HepG2 (cell line): ENCODE measurements around the gene EXOC6B. TPM values are rescaled to one million over a fixed set of nuclear protein-coding genes. Genes with fewer than 3 reads are reported as not detected.

Source experiments
- ATAC-seq: fragments of 200-7000 bp; cut with Tn5 transposase; 3 replicates; pipeline ENCODE4 v1.9.1; 2020; ENCODE audit warnings: mild to moderate bottlenecking, moderate library complexity
- BruUV-seq: library from RNA; stranded (reverse); fragments of 400-500 nt; replicated peaks from 2 replicates; lab custom pipeline; 2021; lab: Mats Ljungman, UMichigan
- CTCF ChIA-PET: fragments of 300-600 bp; formaldehyde crosslinking; extraction: SDS; loops from one replicate; lab custom pipeline; 2021; ENCODE audit warnings: low total read pairs, inconsistent platforms, low intra/inter-chr PET ratio; lab: Yijun Ruan, JAX
- POLR2A ChIA-PET: fragments of 350-600 bp; sonication (Branson Sonifier 250); formaldehyde crosslinking; loops from one replicate; lab custom pipeline; 2020; ENCODE audit warnings: antibody characterized with exemption, inconsistent platforms; lab: Yijun Ruan, JAX
- DNase-seq: peaks from one replicate; pipeline ENCODE4 v3.0.0-alpha.2; 2015; ENCODE audit warnings: low spot score
- FAIRE-seq: peaks from 3 replicates; lab custom pipeline; 2011; peaks lifted over from hg19 to GRCh38; lab: Jason Lieb, UNC
- H2AFZ ChIP-seq: one replicate; pipeline ENCODE4 v1.6.1; 2011; ENCODE audit warnings: low read length, inconsistent platforms
- H3K27ac ChIP-seq: fragments of 300-600 bp; 3 replicates; pipeline ENCODE4 v1.8.0; 2011; ENCODE audit warnings: mixed run types, mild to moderate bottlenecking, mixed read lengths, low read length, inconsistent platforms; ENCODE audit not compliant: insufficient read depth; ENCODE audit errors: extremely low read length
- H3K27me3 ChIP-seq, 2 experiments: fragments of 200-600 bp in 1 of 2; 2 replicates in 1 of 2; 3 replicates in 1 of 2; pipeline versions ENCODE4 v1.6.0 to v1.8.0; 2011; ENCODE audit warnings: low read length in 2 of 2, mild to moderate bottlenecking in 2 of 2, moderate library complexity in 2 of 2, inconsistent platforms in 1 of 2; ENCODE audit not compliant: insufficient read depth in 2 of 2, control insufficient read depth in 1 of 2
- H3K36me3 ChIP-seq, 2 experiments: fragments of 200-600 bp in 1 of 2; replicated peaks in 1 of 2; 2 replicates in 1 of 2; 3 replicates in 1 of 2; pipeline versions ENCODE4 v1.5.1 to v1.8.0; 2011; ENCODE audit warnings: low read length in 2 of 2, inconsistent platforms in 1 of 2; ENCODE audit not compliant: insufficient read depth in 2 of 2, control insufficient read depth in 1 of 2
- H3K4me1 ChIP-seq: 2 replicates; pipeline ENCODE4 v1.5.1; 2012; ENCODE audit warnings: low read length, inconsistent platforms; ENCODE audit not compliant: insufficient read depth
- H3K4me2 ChIP-seq: 2 replicates; pipeline ENCODE4 v1.6.0; 2011; ENCODE audit warnings: low read depth, low read length, inconsistent platforms
- H3K4me3 ChIP-seq, 3 experiments: fragments of 200-600 bp in 1 of 3; sonication (generic), shearing (Covaris generic) in 1 of 3; replicated peaks in 1 of 3; 2 replicates each; pipeline ENCODE4 v1.5.1; 2011 to 2016; ENCODE audit warnings: low read length in 3 of 3, inconsistent platforms in 2 of 3, low read depth in 2 of 3, mild to moderate bottlenecking in 2 of 3, control low read depth in 1 of 3, mixed read lengths in 1 of 3; ENCODE audit not compliant: insufficient read depth in 1 of 3
- H3K79me2 ChIP-seq: one replicate; pipeline ENCODE4 v1.6.1; 2011; ENCODE audit warnings: low read length, inconsistent platforms; ENCODE audit not compliant: insufficient read depth
- H3K9ac ChIP-seq: 2 replicates; pipeline ENCODE4 v1.6.0; 2011; ENCODE audit warnings: mild to moderate bottlenecking, low read depth, low read length, inconsistent platforms; ENCODE audit not compliant: insufficient read depth
- H3K9me3 ChIP-seq: 2 replicates; pipeline ENCODE4 v1.5.1; 2012; ENCODE audit warnings: mild to moderate bottlenecking, low read length
- H4K20me1 ChIP-seq: 2 replicates; pipeline ENCODE4 v1.6.0; 2011; ENCODE audit warnings: inconsistent platforms, mild to moderate bottlenecking, low read length, moderate library complexity; ENCODE audit not compliant: insufficient read depth
- ATF3 ChIP-seq: sonication (generic); formaldehyde crosslinking; IDR thresholded peaks from 2 replicates; pipeline ENCODE4 v1.4.0; 2020; ENCODE audit warnings: missing genetic modification reagents
- MAFF ChIP-seq: IDR thresholded peaks from 2 replicates; pipeline ENCODE4 v1.6.1; 2011; ENCODE audit warnings: low read depth, low read length, improper control_type of control experiment
- MLX ChIP-seq: IDR thresholded peaks from 2 replicates; pipeline ENCODE4 v1.6.1; 2016
- MXI1 ChIP-seq: IDR thresholded peaks from 3 replicates; pipeline ENCODE4 v1.6.1; 2012; ENCODE audit warnings: low read depth, low read length, inconsistent platforms, borderline replicate concordance
- NCOR1 ChIP-seq: fragments of 200-600 bp; sonication (generic); IDR thresholded peaks from 2 replicates; pipeline ENCODE4 v1.7.0; 2017; ENCODE audit warnings: antibody characterized with exemption, low read length, borderline replicate concordance
- PHF20 ChIP-seq: sonication (generic); formaldehyde crosslinking; IDR thresholded peaks from 2 replicates; pipeline ENCODE4 v1.5.0; 2020; ENCODE audit warnings: mild to moderate bottlenecking, missing genetic modification reagents
- SKI ChIP-seq: fragments of 450-650 bp; IDR thresholded peaks from one replicate; pipeline ENCODE4 v1.6.1; 2018; ENCODE audit warnings: mild to moderate bottlenecking; ENCODE audit not compliant: partially characterized antibody
- SKIL ChIP-seq: sonication (generic); formaldehyde crosslinking; IDR thresholded peaks from 2 replicates; pipeline ENCODE4 v1.8.0; 2022; ENCODE audit warnings: missing genetic modification reagents, mild to moderate bottlenecking, moderate library complexity, borderline replicate concordance
- SP2 ChIP-seq: sonication (generic); formaldehyde crosslinking; IDR thresholded peaks from 2 replicates; pipeline ENCODE4 v1.5.1; 2020; ENCODE audit warnings: mild to moderate bottlenecking, missing genetic modification reagents
- SRY ChIP-seq: sonication (generic); formaldehyde crosslinking; IDR thresholded peaks from 2 replicates; pipeline ENCODE4 v1.8.0; 2022; ENCODE audit warnings: mild to moderate bottlenecking, missing genetic modification reagents
- SSRP1 ChIP-seq: IDR thresholded peaks from 2 replicates; pipeline ENCODE4 v1.6.1; 2016; ENCODE audit warnings: control low read depth
- TGIF2 ChIP-seq: IDR thresholded peaks from 2 replicates; pipeline ENCODE4 v1.6.1; 2016; ENCODE audit warnings: control low read depth, missing compliant biosample characterization
- ZBTB1 ChIP-seq: sonication (generic); formaldehyde crosslinking; IDR thresholded peaks from 2 replicates; pipeline ENCODE4 v1.4.0; 2020; ENCODE audit warnings: missing genetic modification reagents, borderline replicate concordance
- ZEB1 ChIP-seq: IDR thresholded peaks from 2 replicates; pipeline ENCODE4 v1.6.1; 2012; ENCODE audit warnings: mild to moderate bottlenecking, low read depth, inconsistent platforms; ENCODE audit not compliant: insufficient replicate concordance
- ZFP82 ChIP-seq: sonication (generic); formaldehyde crosslinking; IDR thresholded peaks from 2 replicates; pipeline ENCODE4 v1.5.1; 2020; ENCODE audit warnings: mild to moderate bottlenecking, missing genetic modification reagents, borderline replicate concordance
- ZNF234 ChIP-seq: sonication (generic); formaldehyde crosslinking; conservative IDR thresholded peaks from 2 replicates; pipeline ENCODE4 v1.5.1; 2020; ENCODE audit warnings: mild to moderate bottlenecking, missing genetic modification reagents
- WGBS: methylation state at CpG from one replicate; pipeline ENCODE4 v1.1.6; 2017; ENCODE audit warnings: low lambda C conversion rate; 5-methylcytosine and 5-hydroxymethylcytosine counted together
- in situ Hi-C: cut with HindIII; loops from 2 replicates; pipeline ENCODE4 v1.10.0; 2017; ENCODE audit warnings: low pct_unique_long_range_greater_than_20kb; ENCODE audit not compliant: extremely low pct_ligation_motif_present
- intact Hi-C: fragments of 100-400 bp; cut with micrococcal nuclease; formaldehyde crosslinking; loops from one replicate; pipeline ENCODE4 v1.10.0; 2022; ENCODE audit not compliant: unreplicated experiment
- polyA plus RNA-seq, 8 experiments: library from polyadenylated mRNA; depleted of rRNA in 3 of 8; stranded (reverse) in 7 of 8; unstranded in 1 of 8; fragments of >200 nt; fragmentation: Illumina TruSeq in 4 of 8; extraction: Trizol in 4 of 8; gene quantifications; 2 replicates each; pipeline versions ENCODE4 v1.2.1 to v1.2.3, GENCODE V29; 2011 to 2016; ENCODE audit warnings: low read depth in 4 of 8, missing spikeins in 1 of 8, mixed read lengths in 1 of 8; ENCODE audit not compliant: insufficient read depth in 1 of 8
- total RNA-seq, 5 experiments: library from RNA; depleted of rRNA; stranded (reverse); fragments of >200 nt; fragmentation: Illumina TruSeq; extraction: Trizol; gene quantifications; 2 replicates each; pipeline ENCODE4 v1.2.3, GENCODE V29; 2016; ENCODE audit warnings: low read depth in 1 of 5
- TF ChIP-seq, protein P1 (sequence below): sonication (generic); formaldehyde crosslinking; IDR thresholded peaks from 2 replicates; pipeline ENCODE4 v1.4.0; 2020; ENCODE audit warnings: missing genetic modification reagents, low read depth, mild to moderate bottlenecking, borderline replicate concordance
- TF ChIP-seq, protein P2 (sequence below): sonication (generic); formaldehyde crosslinking; IDR thresholded peaks from 2 replicates; pipeline ENCODE4 v1.5.0; 2020; ENCODE audit warnings: missing genetic modification reagents, mild to moderate bottlenecking, borderline replicate concordance
- TF ChIP-seq, protein P3 (sequence below): sonication (generic); formaldehyde crosslinking; IDR thresholded peaks from 2 replicates; pipeline ENCODE4 v1.9.0; 2021; ENCODE audit warnings: missing genetic modification reagents, mild to moderate bottlenecking, borderline replicate concordance

Gene EXOC6B
- total and polyA plus RNA-seq, 2 of the 13 experiments (the other 11 are each of a cell fraction or from before 2014, with no cell fraction given): 9.1 to 15.9 TPM

DNA sequence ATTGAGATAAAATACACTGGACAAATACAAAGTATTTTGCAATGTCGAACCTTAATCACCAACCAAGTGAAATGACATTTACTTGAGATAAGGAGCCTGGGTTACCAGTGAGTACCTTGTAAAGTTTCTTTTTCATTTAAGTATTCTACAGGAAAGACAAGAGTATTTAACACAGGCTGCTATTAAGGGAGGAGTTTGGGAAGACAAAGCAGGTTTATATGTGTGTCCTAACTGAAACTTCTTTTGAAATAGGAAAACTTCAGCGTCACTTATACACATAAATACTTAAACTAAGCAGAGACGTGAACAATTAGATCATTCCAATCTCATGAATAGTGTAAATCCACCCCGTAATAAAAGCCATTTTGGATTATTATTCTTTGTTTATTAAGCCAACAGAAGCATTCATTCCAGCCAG lies 551.4 kb downstream of the EXOC6B start:
- WGBS: 79% methylated on average over 4 of the region's 4 CpGs
- Histone ChIP-seq H3K36me3 (no peaks in the 10 kb centered on the region), H3K4me1 (0 out of 2 replicates have a peak, but pooled peaks cover 9% of the 10 kb centered on the region), H2AFZ (no peak overlapping the region), H3K27ac (no peak overlapping the region), H3K9ac (no peak overlapping the region), H3K4me2 (no peak overlapping the region), H3K27me3 (no peaks in the 10 kb centered on the region), H4K20me1 (no peaks in the 10 kb centered on the region), H3K9me3 (no peaks in the 10 kb centered on the region), H3K79me2 (no peaks in the 10 kb centered on the region), H3K4me3 (no peak overlapping the region)
- POLR2A ChIA-PET: no interaction called here
- ATAC-seq (no peak), DNase-seq (no peak), FAIRE-seq (no peak)
- in situ Hi-C loops (no loop called here), intact Hi-C loops (no loop called here)
- no TSS peak for BruUV-seq
- CTCF ChIA-PET: no interaction called here
- TF ChIP-seq ZEB1: no peak
- no peak for TF ChIP-seq ATF3
- TF ChIP-seq SKIL: no peak
- TF ChIP-seq, protein P1, sequence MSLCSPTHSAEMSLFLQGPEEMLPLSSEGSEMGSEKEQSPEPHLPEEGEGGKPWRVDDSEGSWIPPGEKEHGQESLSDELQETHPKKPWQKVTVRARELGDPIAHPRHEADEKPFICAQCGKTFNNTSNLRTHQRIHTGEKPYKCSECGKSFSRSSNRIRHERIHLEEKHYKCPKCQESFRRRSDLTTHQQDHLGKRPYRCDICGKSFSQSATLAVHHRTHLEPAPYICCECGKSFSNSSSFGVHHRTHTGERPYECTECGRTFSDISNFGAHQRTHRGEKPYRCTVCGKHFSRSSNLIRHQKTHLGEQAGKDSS (CRISPR knock-in tag): no peak
- no peak for TF ChIP-seq MXI1
- TF ChIP-seq ZBTB1 (CRISPR knock-in tag): no peak
- no peak for TF ChIP-seq ZNF234 (CRISPR knock-in tag)
- TF ChIP-seq MLX (CRISPR knock-in tag): no peak
- no peak for TF ChIP-seq TGIF2
- no peak for TF ChIP-seq SP2 (CRISPR knock-in tag)
- TF ChIP-seq SSRP1 (CRISPR knock-in tag): no peak
- TF ChIP-seq NCOR1: no peak
- no peak for TF ChIP-seq ZFP82
- TF ChIP-seq, protein P2, sequence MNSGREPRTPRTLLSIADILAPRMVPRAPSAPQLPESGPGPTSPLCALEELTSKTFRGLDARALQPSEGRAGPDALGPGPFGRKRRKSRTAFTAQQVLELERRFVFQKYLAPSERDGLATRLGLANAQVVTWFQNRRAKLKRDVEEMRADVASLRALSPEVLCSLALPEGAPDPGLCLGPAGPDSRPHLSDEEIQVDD (CRISPR knock-in tag): no peak
- TF ChIP-seq, protein P3, sequence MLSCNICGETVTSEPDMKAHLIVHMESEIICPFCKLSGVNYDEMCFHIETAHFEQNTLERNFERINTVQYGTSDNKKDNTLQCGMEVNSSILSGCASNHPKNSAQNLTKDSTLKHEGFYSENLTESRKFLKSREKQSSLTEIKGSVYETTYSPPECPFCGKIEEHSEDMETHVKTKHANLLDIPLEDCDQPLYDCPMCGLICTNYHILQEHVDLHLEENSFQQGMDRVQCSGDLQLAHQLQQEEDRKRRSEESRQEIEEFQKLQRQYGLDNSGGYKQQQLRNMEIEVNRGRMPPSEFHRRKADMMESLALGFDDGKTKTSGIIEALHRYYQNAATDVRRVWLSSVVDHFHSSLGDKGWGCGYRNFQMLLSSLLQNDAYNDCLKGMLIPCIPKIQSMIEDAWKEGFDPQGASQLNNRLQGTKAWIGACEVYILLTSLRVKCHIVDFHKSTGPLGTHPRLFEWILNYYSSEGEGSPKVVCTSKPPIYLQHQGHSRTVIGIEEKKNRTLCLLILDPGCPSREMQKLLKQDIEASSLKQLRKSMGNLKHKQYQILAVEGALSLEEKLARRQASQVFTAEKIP (CRISPR knock-in tag): no peak
- no peak for TF ChIP-seq PHF20
- TF ChIP-seq SRY (CRISPR knock-in tag): no peak
- no peak for TF ChIP-seq MAFF
- no peak for TF ChIP-seq SKI
